GM12872 (cell line): ENCODE results near the gene VWA8.

Source experiments
- CTCF ChIP-seq: IDR thresholded peaks from 3 replicates; pipeline ENCODE4 v1.5.1; 2011; ENCODE audit warnings: low read depth, mild to moderate bottlenecking, low read length, moderate library complexity; ENCODE audit not compliant: insufficient read depth

VWA8 gene

GRCh38 chr13:41925014-41925413, 35.9 kb downstream of the VWA8 start:
- TF ChIP-seq CTCF, result no peak

DNA sequence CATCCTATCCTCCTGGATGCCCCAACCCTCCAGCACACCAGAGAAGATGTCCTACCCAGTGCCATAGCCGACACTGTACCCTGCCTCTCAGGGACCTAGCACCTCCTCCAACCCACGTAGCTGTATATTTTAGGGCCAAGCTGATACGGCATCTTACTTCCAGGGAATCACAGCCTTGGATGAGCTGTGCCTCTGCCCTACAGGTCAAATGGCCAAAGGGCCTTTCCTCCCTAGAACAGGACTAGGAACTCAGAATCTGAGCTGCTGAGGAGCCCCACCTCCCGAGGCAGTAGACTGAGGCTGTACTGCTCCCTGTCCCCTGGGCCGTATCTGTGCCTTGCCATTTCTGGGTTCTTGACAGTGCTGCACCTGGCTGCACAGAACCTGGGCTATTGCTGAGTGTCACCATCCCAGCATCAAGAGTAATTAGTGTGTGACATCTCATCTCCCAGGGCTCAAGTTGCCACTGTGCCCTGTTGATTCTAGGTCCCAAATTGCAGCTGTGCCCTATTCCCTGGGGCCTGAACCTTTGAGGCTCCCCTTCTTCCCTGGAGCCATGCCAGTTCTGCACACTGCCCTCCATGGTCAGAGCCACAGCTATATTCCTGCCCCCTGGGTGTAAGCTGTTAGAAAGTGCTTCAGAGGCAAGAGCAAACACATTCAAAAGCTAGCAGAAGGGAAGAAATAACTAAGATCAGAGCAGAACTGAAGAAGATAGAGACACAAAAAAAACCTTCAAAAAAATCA, 41.0 kb downstream of the VWA8 start:
- no peak for TF ChIP-seq CTCF

- no peak for TF ChIP-seq CTCF
These were observed 41.7 kb downstream of the VWA8 start for GRCh38 chr13:41919031-41919740.

DNA sequence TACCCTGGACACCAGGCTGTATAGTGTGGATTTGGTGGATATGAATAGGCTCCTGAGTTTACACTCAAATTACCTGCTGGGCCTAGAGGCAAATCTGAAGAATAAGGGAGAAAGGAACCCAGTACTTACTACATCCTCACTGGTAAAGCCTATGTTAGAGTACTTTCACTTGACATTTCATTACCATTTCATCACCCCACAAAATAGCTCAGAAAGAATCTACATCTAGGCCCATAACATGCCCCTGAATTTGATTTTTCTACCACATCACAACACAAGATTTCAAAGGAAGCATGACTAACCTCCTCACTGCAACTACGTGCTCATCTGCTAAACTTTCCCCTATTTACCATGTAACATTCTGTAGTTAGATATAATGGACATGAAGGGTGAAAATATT, 43.3 kb downstream of the VWA8 start:
- no peak for TF ChIP-seq CTCF

- no peak for TF ChIP-seq CTCF
These were observed 44.5 kb downstream of the VWA8 start for GRCh38 chr13:41916173-41916954.

GRCh38 chr13:41915081-41915480, 45.8 kb downstream of the VWA8 start:
- no peak for TF ChIP-seq CTCF

DNA sequence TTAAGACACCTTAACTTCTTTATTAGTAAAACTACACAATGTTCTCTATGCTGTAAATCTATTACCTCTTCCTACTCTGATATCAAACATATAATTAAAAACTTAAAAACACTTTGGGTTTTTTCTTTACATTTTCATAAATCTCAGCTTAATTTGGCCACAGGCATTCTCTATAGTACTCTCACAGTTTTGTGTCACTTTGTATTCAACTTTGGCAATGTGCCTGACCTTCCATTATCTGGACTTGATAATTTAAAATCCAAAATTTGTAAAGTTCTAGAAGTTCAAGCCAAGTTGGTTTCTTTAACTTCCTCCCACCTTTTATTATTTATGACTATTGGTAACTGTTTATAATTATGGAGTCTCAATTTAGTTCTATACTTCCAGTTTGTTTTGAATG, 46.4 kb downstream of the VWA8 start:
- no peak for TF ChIP-seq CTCF
